ENCODE data around the gene GATA1.

GATA1 gene

GRCh38 chrX:48786341-48786800 is at the start of gene GATA1:
GATA1 (plus strand) TSS chrX:48786590; CDS start chrX:48791110, 4,520 bp downstream.
- no peak for DNase-seq

- DNase-seq = no peak
Measured at GRCh38 chrX:48736878-48737212, 49.5 kb upstream of the GATA1 start.

GRCh38 chrX:48737213-48737938 is 49.0 kb upstream of the GATA1 start:
- DNase-seq = peak; percentile 84

- DNase-seq = no peak
Measured at GRCh38 chrX:48737940-48738339, 48.5 kb upstream of the GATA1 start.

- DNase-seq = no peak
Measured at GRCh38 chrX:48741834-48742233, 44.6 kb upstream of the GATA1 start.

DNA sequence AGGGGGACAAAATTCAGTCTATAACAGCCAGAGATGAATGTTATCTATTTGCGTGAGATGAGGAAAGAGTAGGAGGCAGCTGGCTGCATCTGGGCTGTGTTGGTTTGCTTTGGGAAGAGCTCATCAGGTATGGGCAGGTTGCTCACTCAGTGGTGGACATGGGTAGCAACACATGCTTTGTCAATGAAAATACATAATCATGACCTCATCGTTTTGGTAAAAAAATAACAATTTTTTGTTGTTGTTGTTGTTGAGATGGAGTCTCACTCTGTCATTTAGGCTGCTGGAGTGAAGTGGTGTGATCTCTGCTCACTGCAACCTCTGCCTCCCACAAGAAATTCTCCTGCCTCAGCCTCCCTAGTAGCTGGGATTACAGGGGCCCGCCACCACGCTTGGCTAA is 41.2 kb upstream of the GATA1 start:
- DNase-seq = no peak

- DNase-seq = no peak
Measured at GRCh38 chrX:48747415-48748016, 38.9 kb upstream of the GATA1 start.

- no peak for DNase-seq
Measured at GRCh38 chrX:48749182-48749581, 37.2 kb upstream of the GATA1 start.

- no peak for DNase-seq
Measured at GRCh38 chrX:48751343-48751742, 35.0 kb upstream of the GATA1 start.

GRCh38 chrX:48752498-48752897 is 33.9 kb upstream of the GATA1 start:
- no peak for DNase-seq

GRCh38 chrX:48753708-48754228 is 32.6 kb upstream of the GATA1 start:
- DNase-seq = no peak

DNA sequence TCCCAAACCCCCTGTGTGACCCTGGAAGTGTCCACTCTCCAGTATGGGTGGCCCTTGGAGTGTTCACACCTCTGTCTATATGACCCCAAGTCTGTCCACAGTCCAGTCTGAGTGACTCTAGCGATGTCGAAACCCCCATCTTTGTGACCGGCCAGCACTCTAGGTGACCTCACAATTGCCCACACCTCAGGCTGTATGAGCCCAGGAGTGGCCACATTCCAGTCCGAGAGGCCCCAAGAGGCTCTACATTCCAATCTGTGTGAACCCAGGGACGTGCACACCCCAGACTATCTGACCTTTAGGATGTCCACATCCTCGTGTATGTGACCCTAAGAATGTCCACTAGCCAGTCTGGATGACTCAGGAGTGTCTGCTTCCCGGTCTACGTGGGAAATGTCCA is 32.2 kb upstream of the GATA1 start:
- no peak for DNase-seq

DNA sequence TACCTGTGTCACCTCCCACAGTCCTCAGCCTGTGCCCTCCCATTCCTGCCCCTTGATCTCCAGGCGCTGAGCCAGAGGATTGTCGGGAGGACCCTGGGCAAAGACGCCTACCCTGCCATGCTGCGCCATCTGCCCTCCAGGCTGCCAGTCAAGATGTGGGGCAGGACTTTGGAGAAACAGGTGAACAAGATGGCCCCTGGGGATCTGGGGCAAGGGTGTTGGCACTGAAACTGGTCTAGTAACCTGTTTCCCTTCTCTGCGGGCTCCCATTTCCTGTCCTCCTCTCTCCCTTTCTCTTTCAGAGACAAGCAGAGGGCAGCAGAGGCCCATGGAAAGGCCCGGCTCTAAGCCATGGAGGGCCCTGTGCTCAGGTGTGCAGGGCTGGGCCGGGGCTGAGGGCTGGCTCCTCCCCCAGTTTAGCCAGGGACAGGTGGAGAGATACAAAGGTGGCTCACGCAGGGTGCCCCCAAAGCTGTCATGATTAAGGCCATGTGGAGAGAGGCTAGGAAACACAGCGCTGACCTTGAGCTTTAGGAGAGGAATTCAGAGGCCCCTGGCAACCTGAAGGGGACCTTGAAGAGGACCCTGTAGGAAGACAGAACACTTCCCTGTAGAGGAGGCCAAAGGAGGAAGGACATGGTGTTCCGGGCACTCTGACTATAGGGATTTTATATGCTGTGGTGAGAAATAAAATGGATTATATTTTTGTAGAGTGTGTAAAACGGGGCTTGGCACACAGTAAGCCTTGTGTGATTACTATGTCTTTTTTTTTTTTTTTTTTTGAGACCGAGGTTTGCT is 24.5 kb upstream of the GATA1 start, which contains the start of gene GLOD5:
Gene GLOD5 (plus strand): TSS at position 74 of the 798 bp plus-strand sequence. CDS start 44 bp downstream, at position 118.
- DNase-seq = no peak

- no peak for DNase-seq
Measured at GRCh38 chrX:48769230-48769629, 17.2 kb upstream of the GATA1 start.

DNA sequence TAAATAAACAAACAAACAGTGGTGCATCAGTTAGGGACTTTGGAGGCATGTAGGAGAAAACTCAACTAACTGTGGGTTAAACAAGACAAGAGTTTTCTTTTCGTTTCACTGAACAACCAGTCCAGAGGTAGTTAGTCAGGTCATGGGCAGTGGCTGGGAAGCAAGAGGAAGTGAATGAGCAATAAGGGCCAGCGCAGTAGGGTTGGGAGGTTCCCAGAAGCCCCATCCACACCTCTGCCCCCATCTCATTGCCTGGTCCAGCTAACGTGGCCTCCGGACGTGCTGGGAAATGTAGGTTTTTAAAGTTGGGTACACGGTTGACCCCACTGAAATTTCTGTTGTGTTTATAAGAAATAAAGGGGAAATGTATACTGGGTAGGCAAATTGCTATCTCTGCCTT is 16.1 kb upstream of the GATA1 start:
- no peak for DNase-seq

GRCh38 chrX:48772602-48773001 is 13.8 kb upstream of the GATA1 start:
- DNase-seq = no peak

- no peak for DNase-seq
Measured at GRCh38 chrX:48776818-48777439, 9.5 kb upstream of the GATA1 start.

DNA sequence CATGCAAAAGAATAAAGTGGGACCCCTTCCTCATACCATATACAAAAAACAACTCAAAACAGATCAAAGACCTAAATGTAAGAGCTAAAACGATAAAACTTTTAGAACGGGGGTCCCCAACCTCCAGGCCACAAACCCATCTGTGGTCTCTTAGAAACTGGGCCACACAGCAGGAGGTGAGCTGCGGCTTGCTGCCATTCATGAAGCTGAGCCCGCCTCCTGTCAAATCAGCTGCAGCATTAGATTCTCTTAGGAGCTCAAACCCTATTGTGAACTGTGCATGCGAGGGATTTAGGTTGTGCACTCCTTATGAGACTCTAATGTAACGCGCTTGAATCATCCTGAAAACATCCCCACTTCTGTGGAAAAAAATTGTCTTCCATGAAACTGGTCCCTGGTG is 7.0 kb upstream of the GATA1 start:
- DNase-seq = no peak

DNA sequence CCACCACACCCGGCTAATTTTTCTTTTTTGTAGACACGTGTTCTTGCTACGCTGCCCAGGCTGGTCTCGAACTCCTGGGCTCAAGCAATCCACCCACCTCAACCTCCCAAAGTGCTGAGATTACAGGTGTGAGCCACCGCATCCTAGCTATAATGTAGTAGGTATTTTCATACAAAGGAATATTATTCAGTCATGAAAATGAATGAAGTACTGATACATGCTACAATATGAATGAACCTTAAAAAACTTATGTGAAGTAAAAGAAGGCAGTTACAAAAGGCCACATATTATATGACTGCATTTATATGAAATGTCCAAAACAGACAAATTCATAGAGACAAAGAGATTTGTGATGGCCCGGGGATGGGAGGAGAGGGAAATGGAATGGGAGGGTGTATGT is 4.7 kb upstream of the GATA1 start:
- DNase-seq = no peak

DNA sequence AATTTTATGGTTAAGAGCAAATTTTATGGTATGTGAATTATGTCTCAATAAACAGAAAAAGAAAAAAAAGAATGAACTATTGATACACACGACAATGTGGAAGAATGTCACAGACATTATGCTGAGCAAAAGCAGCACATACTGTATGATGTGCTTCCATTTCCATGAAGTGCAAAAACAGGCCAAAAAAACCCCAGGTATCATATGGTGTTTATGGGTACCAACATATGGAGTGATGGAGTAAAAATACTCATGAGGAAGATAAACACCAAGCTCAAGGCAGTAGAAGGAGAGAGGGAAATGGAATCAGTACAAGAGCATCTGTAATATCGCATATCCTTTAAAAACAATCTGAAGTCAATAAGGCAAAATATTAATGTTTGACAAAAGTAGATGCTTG is 4.2 kb upstream of the GATA1 start:
- no peak for DNase-seq

DNA sequence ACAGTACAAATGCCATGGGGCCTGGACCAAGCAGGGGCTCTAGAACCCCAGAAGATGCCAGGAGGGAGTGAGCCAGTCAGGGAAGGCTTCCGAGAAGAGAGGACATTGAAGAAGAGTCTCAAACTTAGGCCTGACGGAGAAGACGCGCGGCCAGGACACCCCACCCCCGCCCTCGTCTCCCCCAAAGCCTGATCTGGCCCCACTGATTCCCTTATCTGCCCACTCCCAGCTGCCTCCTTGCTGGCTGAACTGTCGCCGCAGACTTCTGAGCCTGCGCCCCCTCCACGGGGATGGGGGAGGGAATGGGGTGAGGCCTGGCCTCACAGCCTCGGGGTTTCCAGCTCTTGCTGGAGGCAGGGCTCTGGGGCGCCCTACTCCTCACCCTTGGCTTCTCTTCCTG is 3.6 kb upstream of the GATA1 start:
- DNase-seq = no peak

GRCh38 chrX:48784726-48785125 is 1.7 kb upstream of the GATA1 start:
- no peak for DNase-seq

- DNase-seq = no peak
Measured at GRCh38 chrX:48785186-48785539, 1.2 kb upstream of the GATA1 start.
